HG03039 (cell line): ENCODE measurements around the gene CUL5.

Experiments used
- ATAC-seq: cut with Tn5 transposase; IDR thresholded peaks from one replicate; pipeline ENCODE4 v1.9.1; 2021; ENCODE audit warnings: mild to moderate bottlenecking, moderate library complexity; ENCODE audit not compliant: unreplicated experiment

The CUL5 gene

DNA sequence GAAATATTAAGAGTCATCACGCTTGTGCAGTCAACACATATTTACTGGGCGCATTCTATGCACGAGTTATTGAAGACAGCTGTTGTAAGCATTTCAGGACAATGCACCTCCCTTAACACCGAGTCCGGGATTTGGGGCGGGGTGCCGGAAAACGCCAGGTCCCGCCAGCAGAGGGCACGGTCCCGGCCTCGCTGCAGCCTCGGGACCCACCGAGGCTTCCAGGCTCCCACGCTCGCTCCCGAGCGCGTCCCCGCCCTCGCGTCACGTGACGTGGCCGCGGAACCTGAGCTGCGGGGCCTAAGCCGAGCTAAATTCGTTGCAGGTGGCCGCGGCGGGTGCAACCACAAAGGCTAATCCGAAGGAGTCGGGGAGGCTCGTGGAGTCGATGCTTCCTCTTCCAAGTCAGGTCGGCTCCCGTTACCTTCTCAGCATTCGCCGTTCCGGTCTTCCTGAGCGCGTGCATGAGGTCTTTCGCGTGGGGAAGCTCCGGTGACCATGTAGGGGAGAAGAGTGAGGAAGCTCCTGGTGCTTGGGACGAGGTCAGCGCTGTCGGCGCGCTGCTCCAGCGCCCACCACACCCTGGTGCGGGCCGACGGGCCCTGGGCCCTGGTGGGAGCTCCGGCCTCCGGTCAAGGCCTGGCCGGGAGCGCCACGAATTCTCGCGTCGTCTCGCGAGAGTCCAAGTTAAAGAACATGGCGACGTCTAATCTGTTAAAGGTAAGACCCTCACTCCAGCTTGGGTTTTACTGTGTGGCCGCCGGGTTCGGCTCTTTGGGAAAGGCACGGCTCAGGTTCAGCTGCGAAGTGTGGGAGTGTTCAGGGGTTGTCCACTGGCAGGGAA, at the start of gene CUL5:
TSS of gene CUL5 (plus strand) at position 243 of the 841 bp plus-strand sequence. CDS start at position 694, 451 bp downstream.
- ATAC-seq: peak; percentile 92

DNA sequence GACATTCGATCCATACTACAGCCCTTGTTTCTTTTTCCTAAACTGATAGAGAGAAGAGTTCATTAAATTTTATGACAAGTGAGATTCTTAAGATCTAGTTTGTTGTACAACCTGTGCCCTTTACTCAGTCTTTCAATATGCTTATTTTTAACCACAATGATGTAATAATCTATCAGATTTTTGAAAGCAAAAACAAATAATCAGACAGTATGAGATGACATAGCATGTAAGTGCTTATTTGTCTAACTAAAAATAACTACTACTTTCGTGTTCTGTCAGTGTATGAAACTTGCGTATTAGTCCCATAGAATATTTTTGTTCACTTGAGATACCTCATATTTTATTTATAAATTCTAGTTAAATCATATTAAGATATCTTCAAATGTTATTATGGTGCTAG, 47.2 kb upstream of the CUL5 start:
- ATAC-seq: no peak

DNA sequence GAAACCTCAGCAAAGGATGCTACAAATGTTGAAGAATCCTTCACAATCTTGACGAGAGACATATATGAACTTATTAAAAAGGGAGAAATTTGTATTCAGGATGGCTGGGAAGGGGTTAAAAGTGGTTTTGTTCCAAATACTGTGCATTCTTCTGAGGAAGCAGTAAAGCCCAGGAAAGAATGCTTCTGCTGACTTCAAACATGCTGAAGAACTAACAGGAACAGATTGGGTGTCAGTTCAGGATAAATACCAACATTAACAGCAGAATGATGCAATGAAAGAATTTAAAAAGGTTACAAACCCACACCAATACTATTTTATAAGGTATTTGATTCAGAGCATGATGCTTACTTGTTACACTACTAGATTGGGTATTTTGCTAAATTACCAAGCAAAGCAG, 46.5 kb upstream of the CUL5 start:
- no peak for ATAC-seq

DNA sequence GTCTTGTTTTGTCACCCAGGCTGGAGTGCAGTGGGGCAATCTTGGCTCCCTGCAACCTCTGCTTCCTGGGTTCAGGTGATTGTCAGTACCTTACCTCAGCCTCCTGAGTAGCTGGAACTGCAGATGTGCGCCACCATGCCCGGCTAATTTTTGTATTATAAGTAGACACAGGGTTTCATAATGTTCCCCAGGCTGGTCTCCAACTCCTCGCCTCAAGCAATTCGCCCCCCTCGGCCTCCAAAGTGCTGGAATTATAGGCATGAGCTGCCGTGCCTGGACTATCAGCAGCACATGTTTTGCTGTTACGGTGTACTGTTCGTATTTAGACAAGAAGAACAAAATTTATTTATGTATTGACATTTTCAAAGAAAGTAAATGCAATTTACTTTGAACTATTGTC, 45.6 kb upstream of the CUL5 start:
- ATAC-seq: no peak

DNA sequence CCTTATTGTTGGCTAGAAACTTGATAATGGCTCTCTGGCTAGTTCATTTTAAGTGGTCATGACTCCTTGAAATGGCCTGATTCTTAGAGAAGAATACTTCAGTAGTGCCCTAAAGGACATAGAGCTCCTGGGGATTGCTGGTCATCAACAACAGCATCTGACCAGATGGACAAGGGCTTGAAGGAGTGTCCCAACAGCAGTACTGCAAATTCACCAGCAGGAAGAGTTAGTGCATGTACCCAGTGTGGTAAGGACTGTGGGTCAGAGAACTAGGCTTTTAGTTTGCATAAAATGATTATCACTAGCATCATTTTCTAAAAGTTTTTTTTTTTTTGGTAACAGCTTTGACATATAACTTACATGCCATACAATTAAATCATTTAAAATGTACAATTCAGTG, 39.5 kb upstream of the CUL5 start:
- ATAC-seq: no peak

DNA sequence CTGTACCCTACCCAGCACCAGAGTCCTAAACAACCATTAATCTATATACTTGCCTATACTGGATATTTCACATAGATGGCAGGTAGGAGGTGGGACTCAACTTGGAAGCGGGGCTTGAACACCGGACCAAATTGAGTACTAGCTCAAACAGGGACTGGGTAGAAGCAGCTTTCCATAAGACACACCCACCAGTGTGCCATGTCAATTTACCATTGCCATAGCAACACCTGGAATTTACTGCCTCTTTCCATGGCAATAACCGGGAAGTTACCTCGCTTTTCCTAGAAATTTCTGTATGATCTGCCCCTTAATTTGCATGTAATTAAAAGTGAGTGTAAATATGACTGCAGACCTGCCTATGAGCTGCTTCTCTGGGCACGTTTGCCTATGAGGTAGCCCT, 38.6 kb upstream of the CUL5 start:
- ATAC-seq: no peak

DNA sequence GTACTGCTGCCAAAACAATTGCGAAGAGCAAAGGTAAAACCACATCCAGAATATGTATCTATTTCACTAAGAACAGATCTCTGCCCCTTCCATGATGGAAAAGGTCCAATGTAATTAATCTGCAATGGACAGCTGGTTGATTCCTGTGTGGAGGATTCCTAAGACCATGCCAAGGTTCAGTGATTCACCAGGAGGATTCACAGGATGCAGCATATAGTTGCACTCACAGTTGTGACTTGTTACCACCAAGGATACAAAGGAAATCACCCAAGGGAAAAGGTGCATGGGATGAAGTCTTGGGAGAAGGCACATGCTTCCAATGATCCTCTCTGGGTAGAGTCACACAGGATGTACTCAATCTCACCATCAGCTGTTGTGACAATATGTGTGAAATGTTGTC, 35.1 kb upstream of the CUL5 start:
- no peak for ATAC-seq

DNA sequence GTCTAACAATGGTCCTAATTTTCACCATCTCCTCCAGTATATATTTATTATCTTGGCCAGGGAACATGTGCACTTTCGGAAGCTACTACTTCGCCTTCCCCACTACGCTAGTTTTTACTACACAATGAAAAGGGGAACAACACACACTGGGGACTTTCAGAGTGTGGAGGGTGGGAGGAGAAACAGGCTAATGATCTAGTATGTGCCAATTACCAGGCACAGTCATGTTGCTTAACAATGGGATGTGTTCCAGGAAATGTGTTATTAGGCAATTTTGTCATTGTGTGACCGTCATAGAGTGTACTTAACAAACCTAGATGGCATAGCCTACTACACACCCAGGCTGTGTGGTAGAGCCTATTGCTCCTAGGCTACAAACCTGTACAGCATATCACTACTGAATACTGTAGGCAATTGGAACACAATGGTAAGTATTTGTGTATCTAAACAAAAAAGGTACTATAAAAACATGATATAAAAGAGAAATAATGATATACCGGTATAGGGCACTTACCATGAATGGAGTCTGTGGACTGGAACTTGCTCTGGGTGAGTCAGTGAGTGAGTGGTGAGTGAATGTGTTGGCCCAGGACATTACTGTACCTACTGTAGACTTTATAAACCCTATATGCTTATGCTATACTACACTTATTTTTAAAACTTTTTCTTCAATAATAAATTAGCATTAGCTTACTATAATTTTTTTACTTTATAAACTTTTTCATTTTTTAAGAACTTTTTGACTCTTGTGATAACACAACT, 20.1 kb upstream of the CUL5 start:
- ATAC-seq: no peak

DNA sequence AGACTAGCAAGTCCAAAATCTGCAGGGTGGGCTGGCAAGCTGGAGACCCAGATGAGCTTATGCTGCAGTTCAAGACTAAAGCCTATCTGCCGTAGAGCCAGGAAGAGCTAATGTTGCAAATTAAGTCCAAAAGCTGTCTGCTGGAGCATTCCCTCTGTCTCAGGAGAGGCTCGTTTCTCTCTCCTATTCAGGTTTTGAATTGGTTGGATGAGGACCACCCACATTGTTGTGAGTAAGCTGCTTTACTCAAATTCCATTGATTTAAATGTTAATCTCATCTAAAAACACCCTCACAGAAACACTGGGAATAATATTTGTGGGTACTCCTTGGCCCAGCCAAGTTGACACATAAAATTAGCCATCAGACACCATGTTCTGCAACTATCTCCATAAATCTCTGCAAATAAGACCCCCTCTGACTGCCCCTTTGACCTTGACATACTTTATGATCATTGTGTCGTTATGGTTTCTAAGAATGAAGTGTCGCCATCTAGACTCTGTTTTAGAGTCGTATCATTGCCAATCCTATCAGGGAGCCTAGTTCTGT, 16.8 kb upstream of the CUL5 start:
- no peak for ATAC-seq

DNA sequence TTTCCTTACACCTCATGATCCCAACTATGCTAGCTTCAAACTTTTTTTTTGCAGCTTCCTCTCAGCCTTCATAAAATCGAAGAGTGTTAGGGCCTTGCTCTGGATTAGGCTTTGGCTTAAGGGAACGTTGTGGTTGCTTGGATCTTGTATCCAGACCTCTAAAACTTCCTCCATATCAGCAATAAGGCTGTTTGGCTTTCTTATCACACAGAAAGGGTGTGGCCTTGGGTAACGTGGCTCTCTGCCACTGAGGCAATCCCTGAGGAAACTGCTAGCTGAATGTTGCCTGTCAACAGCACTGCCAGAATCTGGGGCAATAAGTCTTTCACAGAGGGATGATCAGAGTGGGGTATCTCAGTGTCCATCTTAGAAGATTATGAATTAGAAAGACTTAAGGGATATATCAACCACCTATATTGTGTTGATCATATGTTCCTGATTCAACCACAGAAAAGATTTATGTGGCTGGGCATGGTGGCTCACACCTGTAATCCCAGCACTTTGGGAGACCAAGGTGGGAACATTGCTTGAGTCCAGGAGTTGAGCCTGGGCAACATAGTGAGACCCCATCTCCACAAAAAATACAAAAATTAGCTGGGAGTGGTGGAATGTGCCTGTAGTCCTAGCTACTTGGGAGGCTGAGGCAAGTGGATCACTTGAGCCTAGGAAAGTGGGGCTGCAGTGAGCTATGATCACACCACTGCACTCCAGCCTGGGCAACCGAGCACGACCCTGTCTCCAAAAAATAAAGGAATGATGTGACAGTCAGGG, 12.5 kb upstream of the CUL5 start:
- ATAC-seq: no peak

DNA sequence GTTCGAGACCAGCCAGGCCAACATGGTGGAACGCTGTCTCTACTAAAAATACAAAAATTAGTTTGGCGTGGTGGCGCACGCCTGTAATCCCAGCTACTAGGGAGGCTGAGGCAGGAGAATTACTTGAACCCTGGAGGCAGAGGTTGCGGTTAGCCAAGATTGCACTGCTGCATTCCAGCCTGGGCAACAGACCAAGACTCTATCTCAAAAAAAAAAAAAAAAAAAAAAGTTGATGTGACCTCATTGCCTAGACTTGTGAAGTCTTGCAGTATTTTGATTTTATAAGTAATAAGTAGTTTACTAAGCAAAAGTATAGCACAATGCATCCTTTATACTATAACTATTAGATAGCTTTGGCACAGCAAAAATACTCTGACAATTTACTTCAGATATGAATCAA, 9.9 kb upstream of the CUL5 start:
- ATAC-seq: no peak

DNA sequence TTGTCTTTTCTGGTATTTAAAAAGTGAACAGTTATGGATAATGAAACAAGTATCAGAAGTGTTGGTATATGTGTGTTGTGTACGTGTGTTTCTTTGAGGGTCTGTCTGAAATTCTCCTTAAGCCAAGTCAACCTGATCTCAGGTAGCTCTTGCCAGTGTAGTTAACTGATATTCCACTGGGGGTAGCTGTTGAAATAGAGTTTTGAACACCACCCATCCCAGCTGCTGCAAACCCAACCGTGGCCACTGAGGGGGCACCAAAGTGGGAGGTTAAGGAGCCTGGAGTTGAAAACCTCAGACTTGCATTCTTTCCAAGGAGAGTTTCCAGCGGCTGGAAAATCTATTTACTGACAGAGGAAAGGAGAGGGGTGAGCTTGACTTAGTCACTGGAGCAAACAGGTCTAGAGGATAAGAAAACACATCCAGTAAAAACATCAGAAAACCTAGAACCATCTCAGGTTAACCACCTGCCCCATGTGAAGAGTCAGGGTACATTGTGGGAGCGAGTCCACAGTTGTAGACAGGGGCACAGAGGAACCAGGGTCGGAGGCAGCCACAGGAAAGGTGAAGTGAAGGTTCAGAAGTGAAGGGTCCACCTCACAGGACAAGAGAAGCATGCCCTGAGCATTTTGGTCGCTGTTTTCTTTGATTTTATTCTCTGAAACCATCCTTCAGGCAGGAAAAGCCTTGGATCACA, 8.8 kb upstream of the CUL5 start:
- ATAC-seq: peak; percentile 83

DNA sequence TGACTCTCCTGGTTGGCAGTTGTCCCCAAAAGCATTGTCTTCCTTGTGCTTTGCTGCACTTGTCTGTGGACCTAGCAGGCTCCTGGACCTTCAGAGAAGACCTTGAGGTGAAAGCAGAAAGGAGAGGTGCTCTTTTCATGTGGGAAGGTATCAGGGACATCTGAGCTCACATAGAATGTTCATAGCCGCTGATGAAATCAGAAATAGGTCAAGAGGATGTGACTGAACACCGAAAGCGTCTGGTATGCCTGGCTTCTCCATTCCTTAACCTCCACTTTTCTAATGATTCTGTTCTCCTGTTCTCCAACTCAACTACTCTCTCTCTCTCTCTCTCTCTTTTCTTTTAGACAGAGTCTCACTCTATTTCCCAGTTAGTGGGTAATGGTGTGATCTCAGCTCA, 6.2 kb upstream of the CUL5 start:
- ATAC-seq: no peak

DNA sequence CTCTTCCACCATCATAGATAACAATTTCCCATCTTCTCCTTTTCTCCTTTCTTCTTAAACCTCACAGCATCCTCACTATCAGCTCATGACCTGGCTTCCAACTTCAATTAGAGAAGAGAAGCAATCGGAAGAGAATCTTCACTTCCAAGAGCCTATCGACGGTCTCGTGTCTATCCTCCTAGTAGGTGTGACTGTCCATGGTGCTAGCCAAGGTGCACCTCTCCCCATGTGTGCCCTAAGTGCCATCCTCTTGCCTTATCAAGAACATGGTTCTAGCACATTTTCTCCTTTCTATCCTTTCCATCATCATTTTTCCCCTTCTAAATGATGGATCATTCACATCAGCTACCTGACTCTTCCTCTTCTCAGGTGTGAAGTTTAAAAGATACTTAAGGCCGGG, 5.1 kb upstream of the CUL5 start:
- no peak for ATAC-seq

DNA sequence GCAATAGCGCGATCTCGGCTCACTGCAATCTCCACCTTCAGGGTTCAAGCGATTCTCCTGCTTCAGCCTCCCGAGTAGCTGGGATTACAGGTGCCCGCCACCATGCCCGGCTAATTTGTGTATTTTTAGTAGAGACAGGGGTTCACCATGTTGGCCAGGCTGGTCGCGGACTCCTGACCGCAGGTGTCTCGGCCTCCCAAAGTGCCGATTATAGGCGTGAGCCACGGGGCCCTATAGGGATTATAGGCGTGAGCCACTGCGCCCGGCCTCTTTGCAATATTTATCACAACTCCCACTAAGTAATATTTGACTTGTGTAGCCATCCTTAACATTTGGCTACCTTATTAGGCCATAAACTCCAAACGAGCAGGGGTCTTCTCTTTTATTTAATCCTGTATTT, 879 bp upstream of the CUL5 start:
- no peak for ATAC-seq

DNA sequence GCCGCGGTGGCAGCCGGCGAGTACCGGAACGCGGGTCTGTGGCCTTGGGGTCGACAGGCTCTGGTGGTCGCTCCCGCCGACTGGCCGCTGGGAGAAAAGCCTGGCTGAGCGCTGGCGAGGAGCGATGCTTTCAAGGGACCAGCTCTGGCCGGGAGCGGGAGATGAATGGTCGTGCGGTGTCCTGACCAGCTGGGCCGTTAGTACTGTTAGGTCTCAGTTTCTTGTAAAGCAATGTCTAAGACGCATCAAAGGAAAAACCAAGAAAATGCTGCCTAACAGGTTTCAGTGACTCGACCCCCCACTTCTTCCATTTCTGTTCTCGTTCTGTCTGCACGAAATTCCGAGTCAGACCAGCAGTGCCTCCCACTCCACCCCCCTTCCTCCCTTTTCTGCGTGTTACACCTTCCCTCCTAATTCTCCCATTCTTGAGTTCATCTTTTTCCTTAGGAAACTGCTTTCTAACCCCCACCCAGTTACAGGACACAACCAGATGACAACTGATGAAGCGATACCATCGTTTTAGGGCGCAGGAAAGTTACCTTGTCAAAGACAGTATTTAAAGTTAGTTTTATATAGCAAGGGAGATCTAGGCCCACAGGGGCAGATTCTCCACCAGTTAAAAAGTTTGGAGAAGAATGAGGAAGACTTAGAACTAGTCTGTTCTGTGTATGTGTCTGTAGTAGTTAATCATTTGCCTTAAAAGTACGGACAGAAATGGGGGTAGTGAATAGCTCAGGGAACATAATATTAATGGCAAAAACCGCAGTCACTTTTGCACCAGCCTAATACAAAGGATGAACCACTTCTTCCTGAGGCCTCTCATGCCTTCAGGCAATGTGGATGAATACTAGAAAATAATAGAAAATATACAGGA, 1.0 kb downstream of the CUL5 start:
- ATAC-seq: no peak

DNA sequence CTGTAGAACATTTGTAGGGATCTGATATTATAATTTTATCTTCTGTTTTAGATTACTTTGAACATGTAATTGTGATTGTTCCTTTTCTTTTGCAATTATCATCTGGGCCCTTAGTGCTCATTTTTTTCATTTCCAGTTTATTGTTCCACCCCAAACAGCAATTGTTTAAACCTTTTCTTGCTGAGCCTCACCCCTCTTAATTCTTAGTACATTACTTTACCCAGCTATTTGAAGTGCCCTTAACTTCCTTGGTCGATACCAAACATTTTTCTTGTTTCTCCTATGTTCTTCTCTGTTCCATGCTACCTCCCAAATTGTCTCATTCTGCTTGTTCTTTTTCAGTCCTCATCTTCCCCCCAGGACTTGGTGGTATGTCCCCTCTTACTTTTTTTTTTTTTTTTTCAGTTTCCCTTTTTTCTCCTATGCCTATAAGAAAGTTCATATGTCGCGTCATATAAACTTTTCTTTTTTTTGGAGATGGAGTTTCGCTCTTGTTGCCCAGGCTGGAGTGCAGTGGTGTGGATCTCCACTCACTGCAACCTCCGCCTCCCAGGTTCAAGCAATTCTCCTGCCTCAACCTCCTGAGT, 3.5 kb downstream of the CUL5 start:
- ATAC-seq: no peak

DNA sequence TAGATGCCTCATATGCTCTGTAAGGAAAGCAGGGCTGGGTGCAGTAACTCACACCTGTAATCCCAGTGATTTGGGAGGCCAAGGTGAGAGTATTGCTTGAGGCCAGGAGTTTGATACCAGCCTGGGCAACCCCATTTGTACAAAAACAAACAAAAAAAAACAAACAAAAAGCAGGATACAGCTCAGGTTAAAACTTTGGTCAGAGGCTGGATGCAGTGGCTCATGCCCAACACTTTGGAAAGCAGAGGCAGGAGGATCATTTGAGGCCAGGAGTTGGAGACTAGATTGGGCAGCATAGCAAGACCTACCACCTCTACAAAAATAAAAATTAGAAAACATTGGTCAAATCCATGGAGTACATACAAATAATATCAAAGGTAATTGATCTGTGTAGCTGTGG, 7.9 kb downstream of the CUL5 start:
- ATAC-seq: no peak

DNA sequence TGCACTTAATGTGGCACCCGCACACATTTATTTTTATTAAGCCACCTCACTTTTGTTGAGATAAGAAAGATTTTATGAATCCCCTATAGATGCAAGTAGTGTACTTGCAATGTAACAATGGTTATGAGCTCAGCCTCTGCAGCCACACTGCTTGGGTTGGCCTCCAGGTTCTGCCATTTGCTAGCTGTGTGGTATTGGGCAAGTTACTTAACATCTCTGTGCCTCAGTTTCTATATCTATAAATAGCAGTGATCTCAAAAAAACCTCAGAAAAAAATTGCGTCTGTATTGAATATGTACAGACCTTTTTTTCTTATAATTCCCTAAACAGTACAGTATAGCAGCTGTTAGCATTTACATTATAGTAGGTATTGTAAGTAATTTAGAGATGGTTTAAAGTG, 10.0 kb downstream of the CUL5 start:
- no peak for ATAC-seq
